OCI-LY7 (cell line): ENCODE results near the gene SEC22C. TPM values are rescaled to one million over a fixed set of nuclear protein-coding genes. Genes with fewer than 3 reads are reported as not detected.

Experiments used
- BruUV-seq: library from RNA; stranded (reverse); fragments of 400-500 nt; replicated peaks from 2 replicates; lab custom pipeline; 2021; lab: Mats Ljungman, UMichigan
- CTCF ChIA-PET: fragments of 300-600 bp; sonication (Branson Sonifier 250); formaldehyde crosslinking; loops from one replicate; lab custom pipeline; 2022; ENCODE audit warnings: antibody characterized with exemption; ENCODE audit not compliant: unreplicated experiment; lab: Charles Lee
- POLR2A ChIA-PET: fragments of 300-600 bp; sonication (Branson Sonifier 250); formaldehyde crosslinking; loops from one replicate; lab custom pipeline; 2022; ENCODE audit warnings: antibody characterized with exemption; lab: Charles Lee
- DNase-seq: peaks from one replicate; pipeline ENCODE4 v3.0.0-alpha.2; 2015; ENCODE audit warnings: low spot score
- H2AFZ ChIP-seq: fragments of 200-600 bp; sonication (generic), shearing (Covaris generic); 2 replicates; pipeline ENCODE4 v1.6.1; 2014; ENCODE audit warnings: mild to moderate bottlenecking, antibody characterized with exemption, low read length, moderate library complexity
- H3K27ac ChIP-seq: fragments of 200-600 bp; sonication (generic); 2 replicates; pipeline ENCODE4 v1.5.1; 2014; ENCODE audit warnings: mixed run types, low read depth, mild to moderate bottlenecking, moderate library complexity, low read length, inconsistent platforms; ENCODE audit not compliant: poor library complexity, severe bottlenecking
- H3K36me3 ChIP-seq: fragments of 200-600 bp; sonication (generic); 2 replicates; pipeline ENCODE4 v1.6.1; 2014; ENCODE audit warnings: mild to moderate bottlenecking, antibody characterized with exemption, low read length, moderate library complexity, mixed read lengths; ENCODE audit not compliant: insufficient read depth
- H3K4me1 ChIP-seq: fragments of 200-600 bp; sonication (generic); 2 replicates; pipeline ENCODE4 v1.5.1; 2014; ENCODE audit warnings: mild to moderate bottlenecking, low read length; ENCODE audit not compliant: insufficient read depth, poor library complexity, severe bottlenecking
- H3K4me2 ChIP-seq: fragments of 200-600 bp; sonication (generic); 2 replicates; pipeline ENCODE4 v1.6.1; 2014; ENCODE audit warnings: mild to moderate bottlenecking, low read length
- H3K4me3 ChIP-seq: fragments of 200-600 bp; sonication (generic); 2 replicates; pipeline ENCODE4 v1.5.1; 2014; ENCODE audit warnings: mild to moderate bottlenecking, low read depth, low read length; ENCODE audit not compliant: poor library complexity, severe bottlenecking
- H3K79me2 ChIP-seq: fragments of 200-600 bp; sonication (generic); 2 replicates; pipeline ENCODE4 v1.6.1; 2016; ENCODE audit warnings: low read depth, mild to moderate bottlenecking, low read length, moderate library complexity, mixed read lengths; ENCODE audit not compliant: insufficient read depth
- H3K9me2 ChIP-seq: fragments of 200-600 bp; sonication (generic); 2 replicates; pipeline ENCODE4 v1.6.1; 2016; ENCODE audit warnings: mild to moderate bottlenecking, low read length, mixed read lengths; ENCODE audit not compliant: insufficient read depth
- H3K9me3 ChIP-seq: fragments of 200-600 bp; sonication (generic); 2 replicates; pipeline ENCODE4 v1.6.1; 2014; ENCODE audit warnings: mild to moderate bottlenecking, mixed run types, low read length, mixed read lengths
- H4K20me1 ChIP-seq: fragments of 200-600 bp; sonication (generic); 2 replicates; pipeline ENCODE4 v1.6.1; 2014; ENCODE audit warnings: mild to moderate bottlenecking, antibody characterized with exemption, low read length, moderate library complexity, mixed read lengths; ENCODE audit not compliant: insufficient read depth
- CTCF ChIP-seq: fragments of 200-600 bp; sonication (generic); conservative IDR thresholded peaks from 2 replicates; pipeline ENCODE4 v1.5.1; 2014; ENCODE audit warnings: mild to moderate bottlenecking, antibody characterized with exemption, low read length, moderate library complexity, mixed read lengths
- EZH2phosphoT487 ChIP-seq: fragments of 200-600 bp; sonication (generic); IDR thresholded peaks from 2 replicates; pipeline ENCODE4 v1.6.1; 2018; ENCODE audit warnings: low read depth, borderline replicate concordance, mild to moderate bottlenecking, mixed run types, antibody characterized with exemption, low read length, moderate library complexity, mixed read lengths
- intact Hi-C: fragments of 100-400 bp; cut with micrococcal nuclease; formaldehyde crosslinking; loops from one replicate; pipeline ENCODE4 v1.10.0; 2022; ENCODE audit not compliant: unreplicated experiment
- total RNA-seq, 2 experiments: library from RNA; depleted of rRNA in 1 of 2; stranded (reverse); fragments of >200 nt in 1 of 2; shearing (Covaris generic) in 1 of 2; gene quantifications; 2 replicates each; pipeline ENCODE4 v1.2.3, GENCODE V29; 2014 to 2022

The SEC22C gene
- total RNA-seq, 2 experiments from 2014 or later: 33.0 to 36.2 TPM

GRCh38 chr3:42503251-42503924, 78.4 kb downstream of the SEC22C start:
- intact Hi-C loops: loop anchor here (5.0 kb wide), 1 partner anchor 39 kb away; no protein-coding TSS in a partner anchor
- Histone ChIP-seq H3K79me2 (no peaks in the 10 kb centered on the region), H3K9me3 (no peaks in the 10 kb centered on the region), H3K4me3 (no peak overlapping the region), H2AFZ (no peak overlapping the region), H3K9me2 (no peaks in the 10 kb centered on the region), H4K20me1 (no peaks in the 10 kb centered on the region), H3K4me1 (peaks cover 16% of the 10 kb centered on the region), H3K27ac (no peak overlapping the region), H3K36me3 (no peaks in the 10 kb centered on the region), H3K4me2 (no peak overlapping the region)
- TF ChIP-seq CTCF (no peak), EZH2phosphoT487 (no peak)
- DNase-seq: no peak
- POLR2A ChIA-PET: no interaction called here
- BruUV-seq: no TSS peak
- CTCF ChIA-PET: interaction anchor here (0.7 kb wide), 1 partner anchor 14 kb away, joined by 3 read pairs; no protein-coding TSS in a partner anchor

- H2AFZ ChIP-seq: peak within 1 kb of the TSS; percentile 48; the same call in 1 of the 2 replicates
- DNase-seq: peak; percentile 79
- peaks cover 15% of the 10 kb centered on the region for H3K4me1 ChIP-seq
- no peaks in the 10 kb centered on the region for H3K9me2 ChIP-seq
- H4K20me1 ChIP-seq: no peaks in the 10 kb centered on the region
- intact Hi-C loops: loop anchor here (5.0 kb wide), 1 partner anchor 40 kb away; no protein-coding TSS in a partner anchor
- H3K4me3 ChIP-seq: peak within 1 kb of the TSS; percentile 63
- peak within 1 kb of the TSS; percentile 77 for H3K4me2 ChIP-seq
- no peaks in the 10 kb centered on the region for H3K9me3 ChIP-seq
- no peaks in the 10 kb centered on the region for H3K36me3 ChIP-seq
- CTCF ChIA-PET: interaction anchor here (1.0 kb wide), 1 partner anchor 8 kb away, joined by 3 read pairs; no protein-coding TSS in a partner anchor
- no peaks in the 10 kb centered on the region for H3K79me2 ChIP-seq
- H3K27ac ChIP-seq: no peak within 1 kb of the TSS
- TF ChIP-seq EZH2phosphoT487 (no peak), CTCF (no peak)
- POLR2A ChIA-PET: interaction anchor here (1.0 to 1.2 kb wide), 2 partner anchors 15 to 211 kb away, joined by 3 read pairs; no protein-coding TSS in a partner anchor
- BruUV-seq: no TSS peak
Observed at GRCh38 chr3:42502429-42503250, 79.1 kb downstream of the SEC22C start, which contains the start of gene VIPR1. TSS of gene VIPR1 (plus strand) at chr3:42502643. CDS start at chr3:42502736, 93 bp downstream.
